A549 (cell line): ENCODE data around the gene TIAM2. TPM values are rescaled to one million over a fixed set of nuclear protein-coding genes. Genes with fewer than 3 reads are reported as not detected.

Experiments
- ATAC-seq, 2 experiments: fragments of 200-7000 bp in 1 of 2; fragments of >200 bp in 1 of 2; cut with Nextera tagmentation in 1 of 2; cut with Tn5 transposase in 1 of 2; 3 replicates each; pipeline versions ENCODE4 v1.8.0 to v1.9.1; 2018 to 2020; ENCODE audit warnings: mild to moderate bottlenecking in 1 of 2, moderate library complexity in 1 of 2
- CTCF ChIA-PET: fragments of 300-600 bp; sonication (Branson Sonifier 250); formaldehyde crosslinking; extraction: SDS; loops from one replicate; lab custom pipeline; 2021; ENCODE audit warnings: antibody characterized with exemption, inconsistent platforms; lab: Yijun Ruan, JAX
- POLR2A ChIA-PET: fragments of 350-600 bp; formaldehyde crosslinking; extraction: SDS; loops from one replicate; lab custom pipeline; 2021; ENCODE audit warnings: antibody characterized with exemption, inconsistent platforms; lab: Yijun Ruan, JAX
- DNase-seq, 2 experiments: peaks; one replicate each; pipeline versions ENCODE4 v3.0.0 to v3.0.0-alpha.2; 2011 to 2016; ENCODE audit warnings: low read depth in 1 of 2, low spot score in 1 of 2
- FAIRE-seq: peaks from 2 replicates; lab custom pipeline; 2011; peaks lifted over from hg19 to GRCh38; lab: Jason Lieb, UNC
- H3K27ac ChIP-seq, 2 experiments: fragments of >200 bp; sonication (Bioruptor Twin); formaldehyde crosslinking; 3 replicates each; pipeline ENCODE4 v1.5.1; 2016 to 2017
- H3K4me1 ChIP-seq: fragments of >200 bp; sonication (Bioruptor Twin); formaldehyde crosslinking; 3 replicates; pipeline ENCODE4 v1.6.1; 2016
- H3K4me2 ChIP-seq: fragments of >200 bp; sonication (Bioruptor Twin); formaldehyde crosslinking; 3 replicates; pipeline ENCODE4 v1.6.1; 2016
- H3K4me3 ChIP-seq: fragments of >200 bp; sonication (Bioruptor Twin); formaldehyde crosslinking; 3 replicates; pipeline ENCODE4 v1.5.1; 2016
- H3K9me3 ChIP-seq: fragments of >200 bp; sonication (Bioruptor Twin); formaldehyde crosslinking; 3 replicates; pipeline ENCODE4 v1.6.1; 2016
- ATOH8 ChIP-seq: fragments of 250-450 bp; sonication (Bioruptor Pico); IDR thresholded peaks from 2 replicates; pipeline ENCODE4 v1.5.0; 2020; ENCODE audit warnings: low read depth, mild to moderate bottlenecking, moderate library complexity
- CBX2 ChIP-seq: fragments of 200-600 bp; sonication (generic); IDR thresholded peaks from 2 replicates; pipeline ENCODE4 v1.6.1; 2016; ENCODE audit warnings: low read depth, mild to moderate bottlenecking, borderline replicate concordance
- CTCF ChIP-seq: fragments of >200 bp; sonication (Bioruptor Twin); formaldehyde crosslinking; IDR thresholded peaks from 3 replicates; pipeline ENCODE4 v1.5.1; 2016
- EHMT2 ChIP-seq: fragments of 200-600 bp; sonication (generic); IDR thresholded peaks from 2 replicates; pipeline ENCODE4 v1.6.1; 2016; ENCODE audit warnings: antibody characterized with exemption, low read depth, mild to moderate bottlenecking, moderate library complexity
- EP300 ChIP-seq, 2 experiments: fragments of >200 bp; sonication (Bioruptor Twin); formaldehyde crosslinking; IDR thresholded peaks; 2 replicates in 1 of 2; 3 replicates in 1 of 2; pipeline ENCODE4 v1.6.1; 2016 to 2017
- FOSB ChIP-seq: fragments of 250-450 bp; sonication (Bioruptor Pico); IDR thresholded peaks from 2 replicates; pipeline ENCODE4 v1.5.0; 2020; ENCODE audit warnings: mild to moderate bottlenecking, moderate library complexity
- GATA3 ChIP-seq: IDR thresholded peaks from 2 replicates; pipeline ENCODE4 v1.6.1; 2012; ENCODE audit warnings: borderline replicate concordance
- HES2 ChIP-seq: fragments of >200 bp; sonication (Bioruptor Twin); formaldehyde crosslinking; IDR thresholded peaks from 2 replicates; pipeline ENCODE4 v1.6.1; 2016
- HOXB13 ChIP-seq: fragments of 250-450 bp; sonication (Bioruptor Pico); IDR thresholded peaks from 2 replicates; pipeline ENCODE4 v1.5.0; 2020; ENCODE audit warnings: low read depth, mild to moderate bottlenecking, moderate library complexity
- POLR2A ChIP-seq: IDR thresholded peaks from 2 replicates; pipeline ENCODE4 v1.6.1; 2012; ENCODE audit warnings: mild to moderate bottlenecking, low read length
- RCOR1 ChIP-seq: fragments of 150-350 bp; IDR thresholded peaks from 2 replicates; pipeline ENCODE4 v1.6.1; 2014; ENCODE audit warnings: antibody characterized with exemption, low read length, low read depth
- REST ChIP-seq: fragments of 200-600 bp; sonication (generic); IDR thresholded peaks from 2 replicates; pipeline ENCODE4 v1.6.1; 2016; ENCODE audit warnings: antibody characterized with exemption, mild to moderate bottlenecking, moderate library complexity
- USF2 ChIP-seq: fragments of 450-650 bp; IDR thresholded peaks from 2 replicates; pipeline ENCODE4 v1.6.1; 2014; ENCODE audit warnings: antibody characterized with exemption
- WGBS: methylation state at CpG from one replicate; pipeline ENCODE4 v1.1.6; 2017; ENCODE audit errors: missing lambda C conversion rate; 5-methylcytosine and 5-hydroxymethylcytosine counted together
- polyA plus RNA-seq, 4 experiments: library from polyadenylated mRNA; depleted of rRNA in 3 of 4; stranded (reverse); fragments of >200 nt; fragmentation: RNase III in 1 of 4; extraction: RNeasy Plus Mini Kit Qiagen cat#74134 plus additional on column Dnase treatment in 1 of 4; gene quantifications; 2 replicates in 3 of 4; 3 replicates in 1 of 4; pipeline ENCODE4 v1.2.3, GENCODE V29; 2011 to 2017

Gene TIAM2
- polyA plus RNA-seq, 2 of the 4 experiments (the other 2 are of a cell fraction), result 2.5 to 3.1 TPM

GRCh38 chr6:155004576-155005372, 9.7 kb downstream of the TIAM2 start:
- no peak for ATAC-seq

More at GRCh38 chr6:155004576-155005372, 9.7 kb downstream of the TIAM2 start:
- FAIRE-seq (no peak), DNase-seq (no peak)
- Histone ChIP-seq H3K9me3 (no peaks in the 10 kb centered on the region), H3K4me2 (no peak overlapping the region), H3K27ac (no peak overlapping the region), H3K4me1 (no peaks in the 10 kb centered on the region), H3K4me3 (no peak overlapping the region)
- ChIA-PET CTCF (interaction anchor here (1.4 kb wide), 1 partner anchor 18 kb away, joined by 3 read pairs; no protein-coding TSS in a partner anchor), POLR2A (no interaction called here)
- WGBS, result 91% methylated on average over 10 of the region's 10 CpGs
- TF ChIP-seq POLR2A (no peak), FOSB (no peak), RCOR1 (no peak), REST (no peak), EP300 (IDR thresholded peaks at IDR 0.05) (no peak), EHMT2 (no peak), CBX2 (no peak), HOXB13 (CRISPR knock-in tag) (no peak), HES2 (no peak), GATA3 (no peak), CTCF (no peak), USF2 (no peak), ATOH8 (no peak)
